ENCODE measurements around the gene FNBP1.
"Not testable (repeated sequence)": the region's sequence is repeated elsewhere in the genome, so short reads cannot be mapped to it uniquely, and the experiment has no call there.

FNBP1 gene

DNA sequence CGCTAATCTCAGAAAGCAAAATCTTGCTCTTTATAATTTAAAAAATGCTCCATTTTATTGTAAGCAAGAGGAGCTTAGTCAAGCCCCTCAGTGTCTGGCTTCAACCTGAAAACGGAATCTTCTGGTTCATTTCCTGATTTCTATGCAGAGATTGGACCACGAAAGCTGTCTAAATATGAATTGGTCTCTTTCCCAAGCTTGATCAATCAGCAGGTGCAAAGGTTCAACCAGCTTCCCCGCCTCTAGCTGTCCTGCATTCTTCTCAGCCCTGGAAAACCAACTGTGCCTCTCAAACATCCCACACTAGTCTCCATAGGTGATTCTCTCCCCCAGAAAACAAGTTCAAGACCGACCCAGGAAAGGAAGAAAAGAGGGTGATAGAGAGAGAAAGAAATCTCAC lies 34.5 kb downstream of the FNBP1 start:
- ChIA-PET CTCF (interaction anchor here (0.8 kb wide), 1 partner anchor 11 kb away, joined by 3 read pairs; no protein-coding TSS in a partner anchor), POLR2A (ENCODE audit: low non-redundant PET) (no interaction called here)
- no peak overlapping the region for H3K27ac ChIP-seq
- DNase-seq (ENCODE audit: low spot score): no peak
- TF ChIP-seq, protein P1, sequence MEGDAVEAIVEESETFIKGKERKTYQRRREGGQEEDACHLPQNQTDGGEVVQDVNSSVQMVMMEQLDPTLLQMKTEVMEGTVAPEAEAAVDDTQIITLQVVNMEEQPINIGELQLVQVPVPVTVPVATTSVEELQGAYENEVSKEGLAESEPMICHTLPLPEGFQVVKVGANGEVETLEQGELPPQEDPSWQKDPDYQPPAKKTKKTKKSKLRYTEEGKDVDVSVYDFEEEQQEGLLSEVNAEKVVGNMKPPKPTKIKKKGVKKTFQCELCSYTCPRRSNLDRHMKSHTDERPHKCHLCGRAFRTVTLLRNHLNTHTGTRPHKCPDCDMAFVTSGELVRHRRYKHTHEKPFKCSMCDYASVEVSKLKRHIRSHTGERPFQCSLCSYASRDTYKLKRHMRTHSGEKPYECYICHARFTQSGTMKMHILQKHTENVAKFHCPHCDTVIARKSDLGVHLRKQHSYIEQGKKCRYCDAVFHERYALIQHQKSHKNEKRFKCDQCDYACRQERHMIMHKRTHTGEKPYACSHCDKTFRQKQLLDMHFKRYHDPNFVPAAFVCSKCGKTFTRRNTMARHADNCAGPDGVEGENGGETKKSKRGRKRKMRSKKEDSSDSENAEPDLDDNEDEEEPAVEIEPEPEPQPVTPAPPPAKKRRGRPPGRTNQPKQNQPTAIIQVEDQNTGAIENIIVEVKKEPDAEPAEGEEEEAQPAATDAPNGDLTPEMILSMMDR (conservative IDR thresholded peaks at IDR 0.05; ENCODE audit: low read depth): no peak

DNA sequence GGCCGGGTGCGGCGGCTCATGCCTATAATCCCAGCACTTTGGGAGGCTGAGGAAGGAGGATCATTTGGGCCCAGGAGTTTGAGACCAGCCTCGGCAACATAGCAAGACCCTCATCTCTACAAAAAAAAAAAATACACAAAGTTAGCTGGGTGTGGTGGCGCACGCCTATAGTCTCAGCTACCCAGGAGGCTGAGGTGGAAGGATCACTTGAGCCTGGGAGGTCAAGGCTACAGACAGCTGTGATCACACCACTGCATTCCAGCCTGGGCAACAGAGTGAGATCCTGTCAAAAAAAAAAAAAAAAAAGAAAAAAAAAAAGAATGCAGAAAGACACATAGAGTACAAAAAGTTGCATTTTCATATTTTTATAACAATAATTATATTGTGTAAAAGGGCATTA lies 36.0 kb downstream of the FNBP1 start:
- H3K27ac ChIP-seq; CTCF ChIA-PET; DNase-seq (ENCODE audit: low spot score); POLR2A ChIA-PET (ENCODE audit: low non-redundant PET): not testable (repeated sequence)

DNA sequence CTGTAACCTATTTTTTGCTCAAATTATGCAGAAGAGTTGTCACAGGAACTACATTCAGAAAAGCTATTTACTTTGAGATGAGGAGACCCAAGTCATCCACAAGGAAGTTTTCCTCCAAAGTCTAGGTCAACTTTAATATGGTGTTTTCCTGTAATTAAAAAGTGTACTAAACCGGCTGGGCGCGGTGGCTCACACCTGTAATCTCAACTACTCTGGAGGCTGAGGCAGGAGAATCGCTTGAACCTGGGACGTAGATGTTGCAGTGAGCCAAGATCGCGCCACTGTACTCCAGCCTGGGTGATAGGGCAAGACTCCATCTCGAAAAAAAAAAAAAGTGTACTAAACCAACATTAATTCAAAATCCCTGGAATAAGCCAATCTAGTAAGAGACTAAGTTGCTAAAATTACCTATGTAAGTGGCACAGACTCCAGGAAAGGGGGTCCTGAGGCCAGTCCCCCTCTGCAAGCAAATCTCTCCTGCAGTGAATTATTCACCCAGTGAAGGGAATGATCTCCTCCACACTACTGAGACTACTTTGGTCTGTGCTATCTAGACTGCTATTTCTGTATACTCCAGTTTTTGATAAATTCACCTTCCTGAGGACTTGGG lies 38.9 kb downstream of the FNBP1 start:
- ChIA-PET CTCF (no interaction called here), POLR2A (ENCODE audit: low non-redundant PET) (interaction anchor here (0.7 kb wide), 1 partner anchor 63 kb away, joined by 8 read pairs; no protein-coding TSS in a partner anchor)
- TF ChIP-seq, protein P1 (conservative IDR thresholded peaks at IDR 0.05; ENCODE audit: low read depth): no peak
- no peak for DNase-seq (ENCODE audit: low spot score)
- H3K27ac ChIP-seq: no peak overlapping the region

DNA sequence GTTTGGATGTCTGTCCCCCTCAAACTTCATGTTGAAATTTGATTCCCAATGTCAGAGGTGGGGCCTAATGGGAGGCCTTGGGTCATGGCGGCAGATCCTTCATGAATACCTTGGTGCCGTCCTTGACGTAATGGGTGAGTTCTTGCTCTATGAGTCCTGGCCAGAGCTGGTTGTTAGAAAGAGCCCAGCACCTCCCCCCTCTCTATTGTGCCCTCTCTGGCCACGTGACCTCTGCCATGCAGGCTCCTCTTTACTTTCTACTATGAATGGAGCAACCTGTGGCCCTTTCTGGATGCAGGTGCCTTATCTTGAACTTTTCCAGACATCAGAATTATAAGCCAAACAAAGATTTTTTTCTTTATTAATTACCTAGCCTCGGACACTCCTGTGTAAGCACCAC lies 40.7 kb downstream of the FNBP1 start:
- ChIA-PET POLR2A (ENCODE audit: low non-redundant PET) (no interaction called here), CTCF (interaction anchor here (0.7 kb wide), 1 partner anchor 29 kb away, joined by 3 read pairs; no protein-coding TSS in a partner anchor)
- TF ChIP-seq, protein P1 (conservative IDR thresholded peaks at IDR 0.05; ENCODE audit: low read depth): no peak
- no peak for DNase-seq (ENCODE audit: low spot score)
- H3K27ac ChIP-seq: no peak overlapping the region

DNA sequence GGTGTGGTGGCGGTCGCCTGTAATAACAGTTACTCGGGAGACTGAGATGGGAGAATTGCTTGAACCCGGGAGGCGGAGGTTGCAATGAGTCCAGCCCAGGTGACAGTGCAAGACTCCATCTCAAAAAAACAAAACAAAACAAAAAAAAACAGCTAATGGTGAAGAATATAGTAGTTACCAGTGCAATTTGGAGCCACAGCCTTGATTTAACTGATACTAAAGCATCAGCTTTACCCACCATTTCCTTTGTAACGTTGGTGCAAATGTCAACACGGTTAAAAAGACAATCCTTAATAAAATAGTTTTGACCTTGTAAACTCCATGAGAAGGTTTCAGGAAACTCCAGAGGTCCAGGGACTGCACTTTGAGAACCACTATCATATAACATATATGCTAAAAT lies 41.8 kb downstream of the FNBP1 start:
- H3K27ac ChIP-seq: no peak overlapping the region
- ChIA-PET CTCF (interaction anchor here (0.7 kb wide), 1 partner anchor 116 kb away, joined by 6 read pairs; no protein-coding TSS in a partner anchor), POLR2A (ENCODE audit: low non-redundant PET) (no interaction called here)
- DNase-seq (ENCODE audit: low spot score): no peak
- TF ChIP-seq, protein P1 (conservative IDR thresholded peaks at IDR 0.05; ENCODE audit: low read depth): no peak

DNA sequence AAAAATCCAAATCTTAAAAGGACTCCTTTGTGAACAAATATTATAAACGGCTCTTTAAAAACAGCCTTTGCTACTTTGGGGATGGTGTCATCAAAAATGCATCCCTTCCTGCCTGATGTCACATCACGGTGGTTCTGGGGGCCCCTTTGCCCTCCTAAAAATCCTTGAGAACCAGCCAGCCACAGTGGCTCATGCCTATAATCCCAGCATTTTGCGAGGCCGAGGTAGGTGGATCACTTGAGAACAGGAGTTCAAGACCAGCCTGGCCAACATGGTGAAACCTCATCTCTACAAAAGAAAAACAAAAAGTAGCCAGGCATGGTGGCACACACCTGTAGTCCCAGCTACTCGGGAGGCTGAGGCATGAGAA lies 43.9 kb downstream of the FNBP1 start:
- CTCF ChIA-PET: no interaction called here
- TF ChIP-seq, protein P1 (conservative IDR thresholded peaks at IDR 0.05; ENCODE audit: low read depth): no peak
- POLR2A ChIA-PET (ENCODE audit: low non-redundant PET): no interaction called here
- no peak for DNase-seq (ENCODE audit: low spot score)
- no peak overlapping the region for H3K27ac ChIP-seq

DNA sequence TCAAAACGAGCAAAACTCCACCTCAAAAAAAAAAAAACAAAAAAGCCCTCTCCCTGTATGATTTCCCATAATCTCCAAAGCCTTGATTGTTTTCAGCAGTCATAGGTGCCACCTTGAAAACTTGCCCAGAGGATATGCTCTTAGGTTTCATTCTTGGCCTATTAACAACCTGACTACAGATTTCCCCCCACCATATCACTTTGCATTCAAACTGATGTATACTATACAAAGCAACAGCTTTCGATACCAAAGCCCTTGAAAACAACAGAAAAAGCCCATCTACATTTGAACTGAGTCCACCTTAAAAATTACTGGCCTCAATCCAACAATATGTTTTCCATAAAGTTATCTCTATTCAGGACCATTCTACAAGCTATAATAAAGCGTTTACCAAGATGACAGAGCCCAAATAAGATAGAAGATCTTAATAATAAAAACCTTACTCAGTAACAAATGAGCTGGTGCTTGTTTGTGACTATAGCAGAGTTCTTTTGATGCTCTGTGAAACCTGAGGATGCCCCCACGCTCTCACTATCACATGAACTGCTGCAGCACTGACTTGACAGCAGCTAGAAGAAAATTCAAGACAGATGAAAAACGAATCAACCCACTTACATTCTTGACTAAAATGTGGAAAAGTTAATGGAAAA lies 44.4 kb downstream of the FNBP1 start:
- H3K27ac ChIP-seq: no peak overlapping the region
- ChIA-PET POLR2A (ENCODE audit: low non-redundant PET) (no interaction called here), CTCF (no interaction called here)
- TF ChIP-seq, protein P1 (conservative IDR thresholded peaks at IDR 0.05; ENCODE audit: low read depth): no peak
- no peak for DNase-seq (ENCODE audit: low spot score)

DNA sequence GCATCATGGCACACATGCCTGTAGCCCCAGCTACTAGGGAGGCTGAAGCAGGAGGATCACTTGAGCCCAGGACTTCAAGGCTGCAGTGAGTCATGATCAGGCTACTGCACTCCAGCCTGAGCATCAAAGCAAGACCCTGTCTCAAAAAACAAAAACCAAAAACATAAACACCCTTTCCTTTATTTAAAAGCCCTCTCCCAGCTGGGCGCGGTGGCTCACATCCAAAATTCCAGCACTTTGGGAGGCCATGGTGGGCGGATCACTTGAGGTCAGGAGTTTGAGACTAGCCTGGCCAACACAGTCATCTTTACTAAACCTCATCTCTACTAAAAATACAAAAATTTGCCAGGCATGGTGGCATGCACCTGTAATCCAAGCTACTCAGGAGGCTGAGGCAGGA lies 45.3 kb downstream of the FNBP1 start:
- DNase-seq (ENCODE audit: low spot score); H3K27ac ChIP-seq; POLR2A ChIA-PET (ENCODE audit: low non-redundant PET): not testable (repeated sequence)
- CTCF ChIA-PET: interaction anchor here (0.6 to 0.9 kb wide), 2 partner anchors 11 to 772 kb away, joined by 3 to 4 read pairs; no protein-coding TSS in a partner anchor

All from RWPE1 (cell line).